GM12878 (cell line): ENCODE measurements around the gene DUOX1. TPM values are rescaled to one million over a fixed set of nuclear protein-coding genes. Genes with fewer than 3 reads are reported as not detected.

Source experiments
- ASH2L ChIP-seq: fragments of 300-600, 200-600 bp; sonication (generic); IDR thresholded peaks from 2 replicates; pipeline ENCODE4 v1.6.1; 2017; ENCODE audit warnings: low read depth, mild to moderate bottlenecking, borderline replicate concordance
- CBX3 ChIP-seq: fragments of 200-600 bp; sonication (generic); IDR thresholded peaks from 2 replicates; pipeline ENCODE4 v1.6.1; 2016; ENCODE audit warnings: low read depth, borderline replicate concordance
- ESRRA ChIP-seq: IDR thresholded peaks from 2 replicates; pipeline ENCODE4 v1.6.1; 2012; ENCODE audit warnings: mild to moderate bottlenecking, low read length, improper control_type of control experiment
- HDAC6 ChIP-seq: fragments of 200-600 bp; sonication (generic); IDR thresholded peaks from one replicate; pipeline ENCODE4 v1.8.0; 2017; ENCODE audit warnings: antibody characterized with exemption; ENCODE audit not compliant: unreplicated experiment
- HDGF ChIP-seq: fragments of 450-650 bp; IDR thresholded peaks from 2 replicates; pipeline ENCODE4 v1.6.1; 2016; ENCODE audit warnings: antibody characterized with exemption
- MEF2A ChIP-seq: IDR thresholded peaks from 2 replicates; pipeline ENCODE4 v1.6.1; 2011; ENCODE audit warnings: low read depth, mild to moderate bottlenecking, low read length, moderate library complexity; ENCODE audit not compliant: insufficient read depth
- NFXL1 ChIP-seq: fragments of 450-650 bp; IDR thresholded peaks from 2 replicates; pipeline ENCODE4 v1.6.1; 2017; ENCODE audit warnings: antibody characterized with exemption, mild to moderate bottlenecking, borderline replicate concordance
- NRF1 ChIP-seq: conservative IDR thresholded peaks from 2 replicates; pipeline ENCODE4 v1.6.1; 2011; ENCODE audit warnings: mild to moderate bottlenecking, low read depth, low read length, improper control_type of control experiment
- PML ChIP-seq: IDR thresholded peaks from 2 replicates; pipeline ENCODE4 v1.6.1; 2012; ENCODE audit warnings: low read length, inconsistent platforms
- POLR2A ChIP-seq: IDR thresholded peaks from 2 replicates; pipeline ENCODE4 v1.6.1; 2011; ENCODE audit warnings: low read depth, mild to moderate bottlenecking, low read length
- RUNX3 ChIP-seq: IDR thresholded peaks from 2 replicates; pipeline ENCODE4 v1.6.1; 2012; ENCODE audit warnings: low read length, inconsistent platforms
- SP1 ChIP-seq: IDR thresholded peaks from one replicate; pipeline ENCODE4 v1.6.1; 2011; ENCODE audit warnings: low read depth, low read length
- SRF ChIP-seq, 2 experiments: IDR thresholded peaks; 2 replicates each; pipeline ENCODE4 v1.6.1; 2011; ENCODE audit warnings: low read depth in 2 of 2, low read length in 2 of 2, mild to moderate bottlenecking in 1 of 2, moderate library complexity in 1 of 2
- STAT1 ChIP-seq: fragments of 450-650 bp; conservative IDR thresholded peaks from 2 replicates; pipeline ENCODE4 v1.6.1; 2014; ENCODE audit warnings: antibody characterized with exemption, mild to moderate bottlenecking
- TAF1 ChIP-seq: IDR thresholded peaks from 2 replicates; pipeline ENCODE4 v1.6.1; 2011; ENCODE audit warnings: mild to moderate bottlenecking, low read depth, low read length, borderline replicate concordance
- TBL1XR1 ChIP-seq: IDR thresholded peaks from 2 replicates; pipeline ENCODE4 v1.6.1; 2012; ENCODE audit warnings: low read depth, low read length, improper control_type of control experiment
- USF2 ChIP-seq: IDR thresholded peaks from 2 replicates; pipeline ENCODE4 v1.6.1; 2011; ENCODE audit warnings: low read depth, low read length, improper control_type of control experiment, borderline replicate concordance
- WRNIP1 ChIP-seq: IDR thresholded peaks from 2 replicates; pipeline ENCODE4 v1.6.1; 2011; ENCODE audit warnings: low read depth, low read length, improper control_type of control experiment, borderline replicate concordance
- ZBTB11 ChIP-seq: fragments of 450-650 bp; formaldehyde crosslinking; IDR thresholded peaks from 2 replicates; pipeline ENCODE4 v1.5.0; 2022; ENCODE audit warnings: mild to moderate bottlenecking, missing genetic modification characterization
- ZNF207 ChIP-seq: fragments of 450-650 bp; IDR thresholded peaks from 2 replicates; pipeline ENCODE4 v1.6.1; 2014; ENCODE audit warnings: antibody characterized with exemption, mild to moderate bottlenecking, borderline replicate concordance
- polyA plus RNA-seq, 11 experiments: library from polyadenylated mRNA; depleted of rRNA in 4 of 11; unstranded in 6 of 11; stranded (reverse) in 5 of 11; fragments of >200 nt; fragmentation: Nextera tagmentation in 4 of 11; fragmentation: Illumina TruSeq in 1 of 11; extraction: Ambion mirVana in 4 of 11; extraction: Trizol in 1 of 11; gene quantifications; 1 replicate in 1 of 11; 2 replicates in 10 of 11; pipeline versions ENCODE4 v1.2.1 to v1.2.3, GENCODE V29; 2011 to 2016; ENCODE audit warnings: inconsistent platforms in 2 of 11, missing spikeins in 2 of 11, low read depth in 1 of 11
- total RNA-seq, 4 experiments: library from RNA; depleted of rRNA in 3 of 4; stranded (reverse); fragments of >200 nt in 3 of 4; fragmentation: Illumina TruSeq in 1 of 4; extraction: Trizol in 1 of 4; gene quantifications; 2 replicates each; pipeline versions ENCODE4 v1.2.1 to v1.2.3, GENCODE V29; 2013 to 2021
- TF ChIP-seq, protein P1 (sequence below): IDR thresholded peaks from 2 replicates; pipeline ENCODE4 v1.6.1; 2011; ENCODE audit warnings: borderline replicate concordance, low read depth, mild to moderate bottlenecking, moderate library complexity, mixed read lengths, low read length; ENCODE audit not compliant: insufficient read depth; ENCODE audit errors: extremely low read length
- TF ChIP-seq, protein P2 (sequence below): IDR thresholded peaks from 2 replicates; pipeline ENCODE4 v1.6.1; 2011; ENCODE audit warnings: mild to moderate bottlenecking, low read depth, low read length, moderate library complexity; ENCODE audit not compliant: insufficient replicate concordance
- TF ChIP-seq, protein P3 (sequence below): IDR thresholded peaks from 2 replicates; pipeline ENCODE4 v1.6.1; 2012; ENCODE audit warnings: low read depth, low read length, improper control_type of control experiment

Gene DUOX1
- total and polyA plus RNA-seq, 10 of the 15 experiments (the other 5 are each of a cell fraction or from before 2014, with no cell fraction given): 0.02 to 2.1 (median 0.26) TPM; not detected in 3

DNA sequence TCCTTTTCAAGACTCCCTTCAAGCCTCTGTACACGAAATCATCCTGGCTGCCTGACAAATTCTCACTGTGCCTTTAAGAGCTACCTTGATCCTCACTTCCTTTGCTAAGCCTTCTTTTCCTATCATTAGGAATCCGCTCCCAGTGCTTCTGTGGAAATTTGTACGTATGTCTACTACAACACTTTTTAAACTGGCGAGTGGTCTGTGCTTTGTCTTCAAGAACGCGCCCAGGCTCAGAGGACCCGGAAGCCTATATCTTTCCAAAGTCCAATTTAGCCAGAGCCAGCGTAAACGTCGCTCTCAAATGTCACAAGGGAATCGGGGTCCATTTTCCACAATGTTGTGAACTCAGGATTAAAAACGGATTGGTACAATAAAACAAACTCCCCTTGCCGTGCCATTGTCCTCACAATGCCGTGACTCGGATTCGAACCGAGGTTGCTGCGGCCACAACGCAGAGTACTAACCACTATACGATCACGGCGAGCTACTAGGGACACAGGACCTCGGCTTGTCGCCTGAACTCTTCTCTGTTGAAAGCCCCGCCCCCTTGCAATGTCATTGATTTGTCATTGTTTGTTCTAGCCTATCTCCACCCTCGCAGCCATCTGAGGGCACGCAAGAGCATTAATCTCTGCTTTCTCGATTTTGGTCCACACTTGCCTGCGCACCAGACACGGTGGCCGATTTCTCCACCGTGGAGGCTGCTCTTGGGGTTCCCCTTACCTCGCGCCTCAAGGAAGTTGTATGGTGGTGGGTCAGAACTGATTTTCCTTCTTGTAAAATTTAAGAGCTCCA lies 70.4 kb downstream of the DUOX1 start (continued):
- TF ChIP-seq ESRRA: peak; percentile 88; the same call in 1 of the 2 replicates
- TF ChIP-seq ASH2L: no peak
- TF ChIP-seq, protein P1, sequence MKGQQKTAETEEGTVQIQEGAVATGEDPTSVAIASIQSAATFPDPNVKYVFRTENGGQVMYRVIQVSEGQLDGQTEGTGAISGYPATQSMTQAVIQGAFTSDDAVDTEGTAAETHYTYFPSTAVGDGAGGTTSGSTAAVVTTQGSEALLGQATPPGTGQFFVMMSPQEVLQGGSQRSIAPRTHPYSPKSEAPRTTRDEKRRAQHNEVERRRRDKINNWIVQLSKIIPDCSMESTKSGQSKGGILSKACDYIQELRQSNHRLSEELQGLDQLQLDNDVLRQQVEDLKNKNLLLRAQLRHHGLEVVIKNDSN: no peak
- 0 out of 2 replicates have a peak, but pooled peaks have one; percentile 47 for TF ChIP-seq STAT1
- TF ChIP-seq TAF1: peak; percentile 88
- no peak for TF ChIP-seq ZBTB11 (CRISPR knock-in tag)
- TF ChIP-seq, protein P2, sequence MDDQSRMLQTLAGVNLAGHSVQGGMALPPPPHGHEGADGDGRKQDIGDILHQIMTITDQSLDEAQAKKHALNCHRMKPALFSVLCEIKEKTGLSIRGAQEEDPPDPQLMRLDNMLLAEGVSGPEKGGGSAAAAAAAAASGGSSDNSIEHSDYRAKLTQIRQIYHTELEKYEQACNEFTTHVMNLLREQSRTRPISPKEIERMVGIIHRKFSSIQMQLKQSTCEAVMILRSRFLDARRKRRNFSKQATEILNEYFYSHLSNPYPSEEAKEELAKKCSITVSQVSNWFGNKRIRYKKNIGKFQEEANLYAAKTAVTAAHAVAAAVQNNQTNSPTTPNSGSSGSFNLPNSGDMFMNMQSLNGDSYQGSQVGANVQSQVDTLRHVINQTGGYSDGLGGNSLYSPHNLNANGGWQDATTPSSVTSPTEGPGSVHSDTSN: peak; percentile 71
- TF ChIP-seq MEF2A: no peak
- TF ChIP-seq SRF (IDR thresholded peaks at IDR 0.05; ENCODE audit: low read depth in 2 of 2, low read length in 2 of 2): 0 out of 4 replicates have a peak, but pooled peaks of 1 of the 2 experiments have one; percentile 29
- peak; percentile 95 for TF ChIP-seq POLR2A
- no peak for TF ChIP-seq NFXL1
- TF ChIP-seq CBX3: no peak
- TF ChIP-seq PML: peak; percentile 72
- peak; percentile 26; the same call in 1 of the 2 replicates for TF ChIP-seq NRF1
- TF ChIP-seq USF2: no peak
- TF ChIP-seq ZNF207: peak; percentile 91; the same call in 1 of the 2 replicates
- TF ChIP-seq, protein P3, sequence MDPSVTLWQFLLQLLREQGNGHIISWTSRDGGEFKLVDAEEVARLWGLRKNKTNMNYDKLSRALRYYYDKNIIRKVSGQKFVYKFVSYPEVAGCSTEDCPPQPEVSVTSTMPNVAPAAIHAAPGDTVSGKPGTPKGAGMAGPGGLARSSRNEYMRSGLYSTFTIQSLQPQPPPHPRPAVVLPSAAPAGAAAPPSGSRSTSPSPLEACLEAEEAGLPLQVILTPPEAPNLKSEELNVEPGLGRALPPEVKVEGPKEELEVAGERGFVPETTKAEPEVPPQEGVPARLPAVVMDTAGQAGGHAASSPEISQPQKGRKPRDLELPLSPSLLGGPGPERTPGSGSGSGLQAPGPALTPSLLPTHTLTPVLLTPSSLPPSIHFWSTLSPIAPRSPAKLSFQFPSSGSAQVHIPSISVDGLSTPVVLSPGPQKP: no peak
- no peak for TF ChIP-seq HDGF
- TF ChIP-seq HDAC6: no peak
- no peak for TF ChIP-seq WRNIP1
- TF ChIP-seq TBL1XR1: peak; percentile 96
- peak; percentile 93 for TF ChIP-seq RUNX3
- TF ChIP-seq SP1: peak; percentile 83
